WTC11 (cell line): Measurements from ENCODE around the gene MGRN1. TPM values are rescaled to one million over a fixed set of nuclear protein-coding genes. Genes with fewer than 3 reads are reported as not detected.

Source experiments
- ATAC-seq: fragments of 200-7000 bp; cut with Tn5 transposase; 2 replicates; pipeline ENCODE4 v1.10.0; 2021; ENCODE audit warnings: mild to moderate bottlenecking, moderate library complexity
- CTCF ChIA-PET: fragments of 300-600 bp; sonication (Branson Sonifier 250); formaldehyde crosslinking; loops from one replicate; lab custom pipeline; 2021; ENCODE audit warnings: antibody characterized with exemption; lab: Charles Lee
- POLR2A ChIA-PET: fragments of 350-600 bp; sonication (Branson Sonifier 250); formaldehyde crosslinking; loops from one replicate; lab custom pipeline; 2021; ENCODE audit warnings: antibody characterized with exemption; lab: Charles Lee
- DNase-seq: peaks from one replicate; pipeline ENCODE4 v3.0.0; 2021; ENCODE audit warnings: low spot score
- H3K27ac Mint-ChIP-seq: 2 replicates; pipeline ENCODE4 v1.8.0; 2021; ENCODE audit warnings: mixed read lengths
- H3K27me3 Mint-ChIP-seq: 2 replicates; pipeline ENCODE4 v1.8.0; 2021; ENCODE audit warnings: low read depth, mild to moderate bottlenecking, moderate library complexity, mixed read lengths
- H3K36me3 Mint-ChIP-seq: 2 replicates; pipeline ENCODE4 v1.8.0; 2021; ENCODE audit warnings: mixed read lengths
- H3K4me1 Mint-ChIP-seq: 2 replicates; pipeline ENCODE4 v1.8.0; 2022; ENCODE audit warnings: mixed read lengths
- H3K4me3 Mint-ChIP-seq: 2 replicates; pipeline ENCODE4 v1.8.0; 2021; ENCODE audit warnings: mild to moderate bottlenecking, moderate library complexity, mixed read lengths
- H3K9me3 Mint-ChIP-seq: 2 replicates; pipeline ENCODE4 v1.8.0; 2021; ENCODE audit warnings: mixed read lengths
- ARID4B ChIP-seq: sonication (generic); formaldehyde crosslinking; IDR thresholded peaks from 2 replicates; pipeline ENCODE4 v1.8.0; 2023; ENCODE audit warnings: missing genetic modification reagents, mild to moderate bottlenecking, borderline replicate concordance
- ATF6 ChIP-seq: sonication (generic); formaldehyde crosslinking; IDR thresholded peaks from 2 replicates; pipeline ENCODE4 v1.8.1; 2023; ENCODE audit warnings: mild to moderate bottlenecking, missing genetic modification reagents
- CREM ChIP-seq: sonication (generic); formaldehyde crosslinking; IDR thresholded peaks from 2 replicates; pipeline ENCODE4 v1.8.1; 2022; ENCODE audit warnings: mild to moderate bottlenecking, missing genetic modification reagents, moderate library complexity
- CTCF ChIP-seq: fragments of 200-600 bp; IDR thresholded peaks from 2 replicates; pipeline ENCODE4 v1.8.0; 2022; ENCODE audit warnings: antibody characterized with exemption
- EMX1 ChIP-seq: fragments of 250-450 bp; sonication (Bioruptor Pico); IDR thresholded peaks from 2 replicates; pipeline ENCODE4 v1.8.0; 2021; ENCODE audit warnings: mild to moderate bottlenecking
- FOXP1 ChIP-seq: sonication (generic); formaldehyde crosslinking; IDR thresholded peaks from 2 replicates; pipeline ENCODE4 v1.8.0; 2022; ENCODE audit warnings: missing genetic modification reagents, mild to moderate bottlenecking, moderate library complexity, borderline replicate concordance
- FOXP4 ChIP-seq: sonication (generic); formaldehyde crosslinking; IDR thresholded peaks from 2 replicates; pipeline ENCODE4 v1.8.0; 2022; ENCODE audit warnings: mild to moderate bottlenecking, missing genetic modification reagents
- GABPB1 ChIP-seq: sonication (generic); formaldehyde crosslinking; IDR thresholded peaks from 2 replicates; pipeline ENCODE4 v1.8.1; 2023; ENCODE audit warnings: mild to moderate bottlenecking, missing genetic modification reagents
- GRHL2 ChIP-seq: fragments of 250-450 bp; sonication (Bioruptor Pico); IDR thresholded peaks from 2 replicates; pipeline ENCODE4 v1.8.0; 2022; ENCODE audit warnings: mild to moderate bottlenecking, moderate library complexity; ENCODE audit not compliant: insufficient replicate concordance, severe bottlenecking
- JAZF1 ChIP-seq: fragments of 250-450 bp; sonication (Bioruptor Pico); IDR thresholded peaks from 2 replicates; pipeline ENCODE4 v1.9.0; 2021; ENCODE audit warnings: moderate library complexity, mild to moderate bottlenecking, inconsistent platforms
- MYBL2 ChIP-seq: sonication (generic); formaldehyde crosslinking; IDR thresholded peaks from 2 replicates; pipeline ENCODE4 v1.8.1; 2023; ENCODE audit warnings: mild to moderate bottlenecking, moderate library complexity, missing genetic modification reagents
- NFYB ChIP-seq: sonication (generic); formaldehyde crosslinking; conservative IDR thresholded peaks from 2 replicates; pipeline ENCODE4 v1.8.0; 2022; ENCODE audit warnings: low read depth, missing genetic modification reagents
- NR1H2 ChIP-seq: sonication (generic); formaldehyde crosslinking; IDR thresholded peaks from 2 replicates; pipeline ENCODE4 v1.9.0; 2021; ENCODE audit warnings: mild to moderate bottlenecking, moderate library complexity, missing genetic modification reagents
- STAT6 ChIP-seq: sonication (generic); formaldehyde crosslinking; conservative IDR thresholded peaks from 2 replicates; pipeline ENCODE4 v1.8.1; 2023; ENCODE audit warnings: mild to moderate bottlenecking, low read depth, missing genetic modification reagents, moderate library complexity
- ZBTB21 ChIP-seq: sonication (generic); formaldehyde crosslinking; IDR thresholded peaks from 2 replicates; pipeline ENCODE4 v1.8.1; 2023; ENCODE audit warnings: mild to moderate bottlenecking, missing genetic modification reagents, borderline replicate concordance
- ZBTB43 ChIP-seq: sonication (generic); formaldehyde crosslinking; IDR thresholded peaks from 2 replicates; pipeline ENCODE4 v1.8.1; 2023; ENCODE audit warnings: mild to moderate bottlenecking, missing genetic modification reagents
- ZNF138 ChIP-seq: sonication (generic); formaldehyde crosslinking; conservative IDR thresholded peaks from 2 replicates; pipeline ENCODE4 v1.8.1; 2022; ENCODE audit warnings: mild to moderate bottlenecking, moderate library complexity, missing genetic modification reagents
- ZNF219 ChIP-seq: sonication (generic); formaldehyde crosslinking; IDR thresholded peaks from 2 replicates; pipeline ENCODE4 v1.8.0; 2023; ENCODE audit warnings: missing genetic modification reagents, mild to moderate bottlenecking, borderline replicate concordance
- total RNA-seq: library from RNA; stranded (reverse); gene quantifications from 3 replicates; pipeline ENCODE4 v1.2.3, GENCODE V29; 2021

MGRN1 gene
- total RNA-seq, 1 experiment from 2014 or later: 88.8 TPM

GRCh38 chr16:4612474-4612931, 12.1 kb upstream of the MGRN1 start:
- ChIA-PET CTCF (interaction anchor here (0.7 to 4.2 kb wide), 9 partner anchors 10 to 104 kb away, joined by 3 to 46 read pairs (median 4); partner anchors contain the start of gene MGRN1), POLR2A (interaction anchor here (0.6 to 1.0 kb wide), 3 partner anchors 42 to 138 kb away, joined by 3 to 6 read pairs (median 6); partner anchors contain the start of gene NMRAL1)
- DNase-seq: peak; percentile 80
- Mint-ChIP-seq H3K27ac (peak overlapping the region; percentile 89), H3K4me1 (peaks cover 28% of the 10 kb centered on the region), H3K27me3 (no peaks in the 10 kb centered on the region), H3K9me3 (no peaks in the 10 kb centered on the region), H3K4me3 (peak overlapping the region; percentile 76), H3K36me3 (no peaks in the 10 kb centered on the region)
- TF ChIP-seq NFYB (no peak), ARID4B (no peak), ZNF219 (CRISPR knock-in tag) (no peak), GABPB1 (CRISPR knock-in tag) (no peak), ZNF138 (CRISPR knock-in tag) (no peak), NR1H2 (CRISPR knock-in tag) (no peak), ZBTB21 (no peak), ATF6 (no peak), MYBL2 (no peak), GRHL2 (CRISPR knock-in tag) (no peak), FOXP4 (CRISPR knock-in tag) (no peak), EMX1 (CRISPR knock-in tag) (no peak)
- ATAC-seq: peak; percentile 5

- no peaks in the 10 kb centered on the region for H3K36me3 Mint-ChIP-seq
- peak overlapping the region; percentile 89 for H3K27ac Mint-ChIP-seq
- DNase-seq: no peak
- H3K4me1 Mint-ChIP-seq: peaks cover 32% of the 10 kb centered on the region
- ATAC-seq: no peak
- no peaks in the 10 kb centered on the region for H3K9me3 Mint-ChIP-seq
- H3K4me3 Mint-ChIP-seq: peak overlapping the region; percentile 76
- no peaks in the 10 kb centered on the region for H3K27me3 Mint-ChIP-seq
- ChIA-PET CTCF (interaction anchor here (0.9 to 4.2 kb wide), 8 partner anchors 11 to 70 kb away, joined by 3 to 46 read pairs (median 6); partner anchors contain the start of gene MGRN1), POLR2A (interaction anchor here (1.0 to 1.5 kb wide), 2 partner anchors 137 to 139 kb away, joined by 3 read pairs; partner anchors contain the start of genes HMOX2 and NMRAL1)
- TF ChIP-seq GRHL2 (CRISPR knock-in tag) (no peak), ZBTB43 (no peak), CTCF (no peak), CREM (no peak), FOXP1 (no peak), JAZF1 (CRISPR knock-in tag) (no peak), STAT6 (CRISPR knock-in tag) (no peak)
Observed at GRCh38 chr16:4612977-4613635, 11.5 kb upstream of the MGRN1 start.
